ENCODE results near the gene TAS1R3.

DNA sequence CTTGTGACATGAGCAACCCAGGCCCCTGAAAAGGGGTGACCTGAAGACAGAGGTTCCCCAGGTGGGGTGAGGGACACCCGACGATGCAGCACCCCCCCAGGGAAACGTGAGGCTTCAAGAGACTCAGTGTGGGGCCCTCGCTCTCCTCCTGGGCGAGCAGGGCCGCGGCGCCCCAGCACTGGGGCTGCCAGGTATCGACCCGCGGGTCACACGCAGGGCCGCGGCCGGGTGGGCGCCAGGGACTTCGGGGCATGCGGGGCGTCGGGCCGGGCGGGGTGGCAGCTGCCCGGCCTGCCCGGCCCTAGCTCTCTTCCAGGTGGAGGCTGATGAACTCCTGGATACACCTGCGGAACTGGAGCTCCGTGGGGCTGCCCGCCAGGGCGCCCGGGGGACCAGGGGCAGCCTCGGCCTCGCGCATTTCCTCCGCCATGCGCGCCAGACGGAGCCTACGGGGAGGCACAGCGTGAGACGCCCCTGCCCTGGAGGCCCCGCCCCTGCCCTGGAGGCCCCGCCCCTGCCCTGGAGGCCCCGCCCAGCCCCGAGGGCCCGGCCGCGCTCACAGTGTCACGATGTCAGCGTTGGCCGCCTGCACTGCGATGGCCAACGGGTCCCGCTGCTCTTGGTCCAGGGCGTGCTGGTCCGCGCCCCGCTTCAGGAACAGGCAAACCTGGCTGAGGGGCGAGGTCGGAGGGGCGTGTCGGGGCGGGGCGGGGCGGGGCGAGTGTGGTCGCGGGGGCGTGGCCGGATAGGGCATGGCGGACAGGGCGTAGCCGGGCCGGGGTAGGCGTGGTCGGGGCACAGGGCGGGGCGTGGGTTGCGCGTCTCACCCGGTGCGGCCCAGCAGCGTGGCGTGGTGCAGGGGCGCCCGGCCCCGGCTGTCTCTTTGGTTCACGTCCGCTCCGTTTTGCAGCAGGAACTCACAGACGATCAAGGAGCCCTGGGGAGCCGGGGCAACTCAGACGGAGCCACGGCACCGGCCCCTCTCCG lies 37.5 kb upstream of the TAS1R3 start:
- TF ChIP-seq, protein P1, sequence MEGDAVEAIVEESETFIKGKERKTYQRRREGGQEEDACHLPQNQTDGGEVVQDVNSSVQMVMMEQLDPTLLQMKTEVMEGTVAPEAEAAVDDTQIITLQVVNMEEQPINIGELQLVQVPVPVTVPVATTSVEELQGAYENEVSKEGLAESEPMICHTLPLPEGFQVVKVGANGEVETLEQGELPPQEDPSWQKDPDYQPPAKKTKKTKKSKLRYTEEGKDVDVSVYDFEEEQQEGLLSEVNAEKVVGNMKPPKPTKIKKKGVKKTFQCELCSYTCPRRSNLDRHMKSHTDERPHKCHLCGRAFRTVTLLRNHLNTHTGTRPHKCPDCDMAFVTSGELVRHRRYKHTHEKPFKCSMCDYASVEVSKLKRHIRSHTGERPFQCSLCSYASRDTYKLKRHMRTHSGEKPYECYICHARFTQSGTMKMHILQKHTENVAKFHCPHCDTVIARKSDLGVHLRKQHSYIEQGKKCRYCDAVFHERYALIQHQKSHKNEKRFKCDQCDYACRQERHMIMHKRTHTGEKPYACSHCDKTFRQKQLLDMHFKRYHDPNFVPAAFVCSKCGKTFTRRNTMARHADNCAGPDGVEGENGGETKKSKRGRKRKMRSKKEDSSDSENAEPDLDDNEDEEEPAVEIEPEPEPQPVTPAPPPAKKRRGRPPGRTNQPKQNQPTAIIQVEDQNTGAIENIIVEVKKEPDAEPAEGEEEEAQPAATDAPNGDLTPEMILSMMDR (IDR thresholded peaks at IDR 0.05): no peak
- no peak for TF ChIP-seq POLR2A (IDR thresholded peaks at IDR 0.05)

All from lower leg skin (tissue), 3 donors.